ENCODE results near the gene MLLT1.

MLLT1 gene

DNA sequence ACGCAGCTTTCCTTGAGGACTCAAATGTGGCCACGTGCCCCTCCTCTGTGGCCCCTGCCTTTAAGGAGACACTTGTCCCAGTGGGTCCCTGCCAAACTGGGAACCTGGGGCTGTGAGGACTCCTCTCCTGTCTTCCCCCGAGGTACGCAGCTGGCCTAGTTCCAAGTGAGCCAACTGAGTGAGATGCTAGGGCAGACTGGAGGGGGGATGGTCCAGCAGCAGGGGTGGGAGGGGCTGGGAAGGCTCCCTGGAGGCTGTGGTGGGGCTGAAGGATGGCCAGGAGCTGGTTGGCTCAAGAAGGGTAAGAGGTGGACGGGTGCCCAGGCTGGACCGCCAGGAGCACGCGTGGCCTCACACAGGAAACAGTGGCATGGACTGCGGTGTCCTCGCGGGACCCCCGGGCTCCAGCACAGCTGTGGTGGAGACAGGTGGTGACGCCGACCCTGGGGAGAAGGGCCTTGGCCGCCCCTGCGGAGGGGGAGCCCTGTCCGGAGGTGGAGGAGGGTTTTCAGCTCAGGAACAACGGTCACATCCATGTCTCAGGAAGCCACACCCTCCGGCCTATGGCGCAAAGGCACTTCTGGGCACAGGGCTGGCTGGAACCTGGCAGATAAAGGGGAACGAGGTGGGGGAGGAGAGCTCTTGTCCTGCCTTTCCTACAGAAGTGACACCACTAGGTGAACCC is 45.8 kb downstream of the MLLT1 start:
- peaks cover 38 to 44% of the 10 kb centered on the region in 2 donors for H3K4me1 Mint-ChIP-seq (ENCODE audit: low read depth in 2 of 2)
- no peak for DNase-seq
- H3K4me3 Mint-ChIP-seq: no peak overlapping the region
- H3K9me3 Mint-ChIP-seq: no peaks in the 10 kb centered on the region
- H3K27ac Mint-ChIP-seq: peak overlapping the region in 1 of 2 donors; percentile 56
- no peaks in the 10 kb centered on the region for H3K27me3 Mint-ChIP-seq
- peaks cover 4% of the 10 kb centered on the region for H3K36me3 Mint-ChIP-seq (ENCODE audit: insufficient read depth)
- no peak for ATAC-seq (replicated peaks)

DNA sequence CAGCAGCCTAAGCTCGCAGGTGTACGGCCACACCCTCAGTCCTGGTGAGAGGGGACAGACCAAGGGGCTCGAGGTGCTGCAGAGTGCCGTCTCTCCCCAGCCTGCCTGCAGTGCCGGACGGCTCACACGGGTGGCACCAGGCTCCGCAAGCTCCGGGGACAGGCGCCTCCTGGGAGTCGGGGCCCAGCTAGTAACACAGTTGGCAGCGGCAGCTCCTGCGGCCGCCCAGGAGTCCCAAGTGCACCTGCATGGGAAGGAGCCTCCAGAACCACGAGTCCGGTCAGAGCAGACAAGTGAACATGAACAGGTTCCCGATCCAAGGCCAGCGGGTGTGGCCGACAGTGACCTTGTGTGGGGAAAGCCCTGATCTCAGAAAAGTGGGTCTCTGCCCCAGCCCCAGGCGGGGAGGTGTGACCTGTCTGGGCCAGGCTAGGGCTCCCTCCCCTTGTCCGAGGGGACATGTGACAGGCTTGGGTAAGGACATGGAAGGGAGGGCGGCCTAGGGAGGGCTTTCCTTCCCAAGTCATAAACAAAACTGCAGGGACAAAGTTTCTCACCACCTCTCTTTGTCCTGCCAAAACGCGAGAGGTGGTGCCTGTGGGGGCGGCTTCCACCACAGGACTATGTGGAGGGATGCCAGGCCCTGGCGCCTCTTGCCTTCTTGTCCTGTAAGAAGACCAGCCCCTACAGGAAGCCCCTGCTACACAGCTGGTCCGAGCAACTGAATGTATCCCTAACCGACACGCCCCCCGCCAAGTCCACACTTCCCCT is 46.5 kb downstream of the MLLT1 start:
- ATAC-seq (replicated peaks) (no peak), DNase-seq (no peak)
- Mint-ChIP-seq H3K27me3 (no peaks in the 10 kb centered on the region), H3K27ac (peak overlapping the region in 1 of 2 donors; percentile 56), H3K9me3 (no peaks in the 10 kb centered on the region), H3K4me1 (ENCODE audit: low read depth in 2 of 2) (peaks cover 34 to 39% of the 10 kb centered on the region in 2 donors), H3K4me3 (no peak overlapping the region), H3K36me3 (ENCODE audit: insufficient read depth) (peaks cover 4% of the 10 kb centered on the region)

DNA sequence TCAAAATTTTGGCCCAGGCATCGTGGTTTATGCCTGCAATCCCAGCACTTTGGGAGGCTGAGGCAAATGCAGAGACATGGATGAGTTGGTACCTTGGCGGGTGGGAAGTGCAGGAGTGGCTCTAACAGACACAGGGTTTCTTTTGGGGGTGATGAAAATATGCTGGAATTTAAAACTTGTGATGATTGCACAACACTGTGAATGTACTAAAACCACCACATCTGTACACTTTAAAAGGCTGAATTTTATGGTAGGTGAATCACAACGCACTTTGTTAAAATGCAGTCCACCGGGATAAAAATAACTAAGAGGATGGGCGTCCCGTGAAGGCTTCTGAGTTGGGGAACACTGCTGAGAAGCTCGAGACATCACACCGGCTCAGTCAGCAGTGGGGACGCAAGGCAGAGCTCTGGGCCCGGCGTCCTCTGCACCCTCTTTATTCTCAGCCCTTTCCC is 47.1 kb downstream of the MLLT1 start:
- DNase-seq (no peak), ATAC-seq (replicated peaks) (no peak)
- Mint-ChIP-seq H3K27ac (no peak overlapping the region), H3K4me1 (ENCODE audit: low read depth in 2 of 2) (peaks cover 32 to 36% of the 10 kb centered on the region in 2 donors), H3K9me3 (no peaks in the 10 kb centered on the region), H3K36me3 (ENCODE audit: insufficient read depth) (peaks cover 4% of the 10 kb centered on the region), H3K27me3 (no peaks in the 10 kb centered on the region), H3K4me3 (no peak overlapping the region)

DNA sequence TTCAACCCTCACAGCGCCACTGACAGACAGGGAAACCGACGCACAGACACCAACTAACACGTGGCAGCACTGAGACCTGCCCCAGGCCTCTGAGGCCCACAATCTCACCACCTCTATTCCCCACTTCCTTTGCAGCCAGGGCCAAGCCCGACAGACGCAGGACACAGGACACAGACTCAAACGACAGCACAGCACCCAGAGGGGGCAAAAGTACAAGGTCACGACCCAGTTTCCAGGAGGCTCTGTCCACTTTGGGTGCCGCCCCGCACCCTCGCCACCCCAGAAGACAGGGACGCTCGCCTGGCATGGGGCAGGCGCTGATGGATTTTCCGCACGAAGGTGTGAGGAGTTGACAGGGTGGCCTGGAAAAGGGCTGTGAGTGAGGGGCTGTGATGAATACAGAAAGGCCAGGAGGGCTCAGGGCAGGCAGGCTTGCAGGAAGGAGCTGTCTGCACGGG is 48.8 kb downstream of the MLLT1 start:
- Mint-ChIP-seq H3K4me3 (no peak overlapping the region), H3K36me3 (ENCODE audit: insufficient read depth) (peaks cover 4% of the 10 kb centered on the region), H3K9me3 (no peaks in the 10 kb centered on the region), H3K27me3 (no peaks in the 10 kb centered on the region), H3K4me1 (ENCODE audit: low read depth in 2 of 2) (peaks cover 35 to 36% of the 10 kb centered on the region in 2 donors), H3K27ac (peak overlapping the region; percentile 64 to 84)
- DNase-seq: no peak
- no peak for ATAC-seq (replicated peaks)

DNA sequence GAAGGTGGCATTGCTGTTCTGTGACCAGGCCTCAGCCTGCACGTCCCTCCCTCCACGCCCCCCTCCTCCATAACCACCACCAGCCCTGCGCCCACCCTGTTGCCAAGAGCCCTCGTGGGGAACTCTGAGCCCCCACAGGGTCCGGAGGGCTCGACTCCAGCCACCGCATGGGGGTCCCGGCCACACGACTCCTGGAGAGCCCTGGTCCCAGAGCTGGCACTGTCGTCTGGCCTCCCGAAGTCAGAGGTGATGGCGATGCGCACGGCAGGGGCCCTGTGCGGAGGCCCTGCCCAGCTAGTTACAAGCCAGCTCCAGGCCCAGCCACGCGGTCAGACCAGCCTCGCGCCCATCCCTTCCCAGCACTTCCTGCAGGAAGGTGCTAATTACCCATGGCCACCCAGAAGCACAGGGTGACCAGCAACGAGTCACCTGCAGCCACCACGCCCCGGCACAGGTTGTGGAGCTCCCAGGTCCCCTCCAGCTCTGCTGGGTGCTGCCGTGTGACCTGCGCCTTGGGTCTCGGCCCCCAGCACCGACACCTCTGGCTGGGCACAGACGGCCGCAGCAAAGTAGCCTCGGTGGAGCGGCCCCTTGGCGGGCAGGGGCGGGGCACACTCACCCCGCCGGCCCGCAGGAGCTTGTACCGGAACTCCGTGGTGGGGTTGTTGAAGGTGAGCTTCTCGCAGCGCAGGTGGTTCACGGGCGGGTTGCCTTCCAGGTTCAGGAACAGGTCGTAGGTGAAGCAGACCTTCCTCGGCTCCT is 49.6 kb downstream of the MLLT1 start:
- H3K4me1 Mint-ChIP-seq (ENCODE audit: low read depth in 2 of 2): peaks cover 30 to 31% of the 10 kb centered on the region in 2 donors

DNA sequence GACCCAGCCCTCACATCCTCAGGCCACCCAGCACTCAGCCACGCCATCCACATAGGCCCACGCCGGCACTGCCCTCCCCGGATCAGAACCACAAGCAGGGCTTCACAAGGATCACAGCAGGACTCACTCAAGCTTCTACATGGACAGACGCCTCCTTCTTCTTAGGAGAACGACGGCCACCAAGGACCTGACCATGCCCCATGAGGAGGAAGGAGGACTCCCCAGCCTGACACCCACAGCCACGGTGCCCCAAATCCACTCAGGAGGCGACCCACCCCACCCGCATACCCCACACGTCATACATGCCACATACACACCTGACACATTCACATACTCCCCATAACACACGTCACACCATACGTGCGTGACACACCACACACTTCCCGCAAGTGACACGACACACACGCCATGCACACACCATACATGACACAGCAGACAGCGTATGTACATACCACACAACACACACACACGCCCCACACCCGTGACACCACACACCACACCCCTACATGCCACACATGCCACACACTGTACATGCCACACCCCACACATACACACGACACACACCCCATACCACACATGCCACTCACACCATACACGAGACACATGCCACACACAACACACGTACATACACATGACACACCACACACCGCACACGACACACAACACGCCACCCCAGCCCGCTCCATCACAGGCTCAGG is 50.4 kb downstream of the MLLT1 start:
- DNase-seq (no peak), ATAC-seq (replicated peaks) (no peak)
- Mint-ChIP-seq H3K36me3 (ENCODE audit: insufficient read depth) (peaks cover 6% of the 10 kb centered on the region), H3K4me1 (ENCODE audit: low read depth in 2 of 2) (peaks cover 22 to 23% of the 10 kb centered on the region in 2 donors), H3K4me3 (no peak overlapping the region), H3K27me3 (no peaks in the 10 kb centered on the region), H3K27ac (peak overlapping the region; percentile 2 to 88), H3K9me3 (no peaks in the 10 kb centered on the region)

More for the DNA sequence above, 49.6 kb downstream of the MLLT1 start:
- DNase-seq: no peak
- no peak for ATAC-seq (replicated peaks)
- Mint-ChIP-seq H3K27ac (peak overlapping the region; percentile 64 to 84), H3K4me3 (no peak overlapping the region), H3K27me3 (no peaks in the 10 kb centered on the region), H3K9me3 (no peaks in the 10 kb centered on the region), H3K36me3 (ENCODE audit: insufficient read depth) (peaks cover 6% of the 10 kb centered on the region)

DNA sequence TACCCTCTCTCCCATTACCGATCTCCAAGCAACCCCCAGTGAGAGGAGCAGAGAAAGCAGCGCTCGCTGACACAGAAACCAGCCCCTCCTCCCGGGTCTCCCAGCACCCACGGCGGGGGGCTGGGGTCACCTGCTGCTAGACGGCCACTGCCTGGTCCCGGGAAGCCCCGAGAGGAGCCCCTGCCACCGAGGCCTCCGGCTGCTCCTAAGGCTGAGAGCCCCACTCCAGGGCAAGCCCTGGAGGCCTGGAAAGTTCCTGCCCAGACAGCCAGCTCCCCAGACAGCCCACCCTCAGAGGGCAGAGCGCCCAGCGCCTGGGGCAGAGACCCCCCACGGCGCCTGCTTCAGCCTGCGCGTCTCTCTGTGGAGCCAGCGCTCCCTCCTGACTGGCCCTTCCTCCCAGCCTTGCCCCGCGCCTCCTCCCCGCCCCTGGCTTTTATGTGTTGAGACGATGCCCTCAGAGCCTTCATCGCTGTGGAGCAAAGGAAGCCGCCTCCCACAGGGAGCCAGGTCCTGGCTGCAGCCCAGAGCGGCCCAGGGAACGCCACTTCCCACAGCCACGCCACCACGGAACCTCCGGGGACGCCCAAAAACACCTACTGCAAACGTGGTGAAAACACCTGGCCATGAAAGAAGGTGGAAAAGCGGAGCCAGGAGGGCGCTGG is 51.1 kb downstream of the MLLT1 start:
- ATAC-seq (replicated peaks) (no peak), DNase-seq (no peak)
- H3K36me3 Mint-ChIP-seq (ENCODE audit: insufficient read depth): peaks cover 6% of the 10 kb centered on the region
- H3K27me3 Mint-ChIP-seq: no peaks in the 10 kb centered on the region
- H3K4me3 Mint-ChIP-seq: no peak overlapping the region
- no peaks in the 10 kb centered on the region for H3K9me3 Mint-ChIP-seq
- peak overlapping the region in 1 of 2 donors; percentile 88 for H3K27ac Mint-ChIP-seq
- peaks cover 22 to 23% of the 10 kb centered on the region in 2 donors for H3K4me1 Mint-ChIP-seq (ENCODE audit: low read depth in 2 of 2)

DNA sequence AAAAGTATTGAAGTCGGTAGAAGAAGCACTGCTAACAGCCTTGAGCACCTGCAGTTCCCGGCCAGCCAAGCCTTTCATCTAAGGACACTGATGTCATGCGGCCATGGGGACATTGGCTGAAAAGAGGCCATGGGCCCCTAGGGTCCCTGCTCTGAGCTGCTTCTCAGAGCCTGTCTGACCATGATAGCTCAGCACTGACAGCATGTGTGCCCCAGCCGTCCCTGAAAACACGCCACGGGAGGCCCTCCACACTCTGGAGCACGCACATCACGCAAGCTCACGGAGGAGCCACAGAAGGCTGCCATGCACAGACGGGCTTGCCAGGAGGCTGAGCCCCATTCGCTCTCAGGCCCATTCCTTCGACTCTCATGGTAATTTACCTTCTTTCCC is 51.8 kb downstream of the MLLT1 start:
- H3K4me3 Mint-ChIP-seq: no peak overlapping the region
- no peaks in the 10 kb centered on the region for H3K9me3 Mint-ChIP-seq
- peaks cover 22 to 23% of the 10 kb centered on the region in 2 donors for H3K4me1 Mint-ChIP-seq (ENCODE audit: low read depth in 2 of 2)
- H3K27me3 Mint-ChIP-seq: no peaks in the 10 kb centered on the region
- H3K27ac Mint-ChIP-seq: peak overlapping the region in 1 of 2 donors; percentile 52
- peaks cover 6% of the 10 kb centered on the region for H3K36me3 Mint-ChIP-seq (ENCODE audit: insufficient read depth)
- no peak for DNase-seq
- ATAC-seq (replicated peaks): no peak

DNA sequence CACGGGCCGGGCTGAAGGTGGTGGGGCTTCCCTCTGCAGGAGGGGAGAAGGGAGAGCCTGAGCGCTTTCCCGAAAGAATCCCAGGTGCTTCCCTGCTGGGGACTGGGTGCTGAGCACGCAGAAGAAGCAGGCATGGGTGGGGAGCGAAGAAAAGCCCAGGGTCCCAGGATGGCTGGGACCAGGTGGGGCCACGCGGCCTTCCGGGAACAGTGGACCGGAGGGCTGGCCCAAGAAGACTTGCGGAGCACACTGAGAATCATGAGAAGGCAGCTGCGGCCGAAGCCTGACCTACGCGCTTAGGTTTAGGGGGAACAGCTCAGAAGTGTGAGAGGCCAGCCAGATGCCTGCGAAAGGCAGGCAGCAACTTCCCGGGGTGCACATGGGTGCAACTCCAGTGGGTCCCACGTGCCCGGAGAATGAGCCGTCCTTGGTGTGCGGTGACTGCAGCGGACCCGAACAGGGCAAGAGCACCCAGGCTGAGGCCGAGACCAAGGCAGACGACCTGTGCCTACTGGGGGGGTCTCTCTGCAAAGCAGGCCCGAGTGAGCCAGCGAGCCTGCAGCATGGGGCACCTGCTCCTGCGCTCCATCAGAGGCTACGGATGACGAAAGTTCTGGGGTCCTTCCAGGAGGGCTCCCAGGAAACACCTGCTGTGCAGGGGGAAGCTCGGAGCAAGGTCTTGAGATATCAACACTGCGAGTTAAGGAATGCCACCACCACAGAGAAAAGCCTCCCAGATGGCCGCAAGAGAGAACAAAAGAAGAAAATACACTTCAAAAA is 52.4 kb downstream of the MLLT1 start:
- Mint-ChIP-seq H3K36me3 (ENCODE audit: insufficient read depth) (peaks cover 10% of the 10 kb centered on the region), H3K4me3 (no peak overlapping the region), H3K27me3 (no peaks in the 10 kb centered on the region), H3K9me3 (no peaks in the 10 kb centered on the region), H3K27ac (peak overlapping the region in 1 of 2 donors; percentile 52), H3K4me1 (ENCODE audit: low read depth in 2 of 2) (peaks cover 18 to 19% of the 10 kb centered on the region in 2 donors)
- ATAC-seq (replicated peaks): no peak
- no peak for DNase-seq

DNA sequence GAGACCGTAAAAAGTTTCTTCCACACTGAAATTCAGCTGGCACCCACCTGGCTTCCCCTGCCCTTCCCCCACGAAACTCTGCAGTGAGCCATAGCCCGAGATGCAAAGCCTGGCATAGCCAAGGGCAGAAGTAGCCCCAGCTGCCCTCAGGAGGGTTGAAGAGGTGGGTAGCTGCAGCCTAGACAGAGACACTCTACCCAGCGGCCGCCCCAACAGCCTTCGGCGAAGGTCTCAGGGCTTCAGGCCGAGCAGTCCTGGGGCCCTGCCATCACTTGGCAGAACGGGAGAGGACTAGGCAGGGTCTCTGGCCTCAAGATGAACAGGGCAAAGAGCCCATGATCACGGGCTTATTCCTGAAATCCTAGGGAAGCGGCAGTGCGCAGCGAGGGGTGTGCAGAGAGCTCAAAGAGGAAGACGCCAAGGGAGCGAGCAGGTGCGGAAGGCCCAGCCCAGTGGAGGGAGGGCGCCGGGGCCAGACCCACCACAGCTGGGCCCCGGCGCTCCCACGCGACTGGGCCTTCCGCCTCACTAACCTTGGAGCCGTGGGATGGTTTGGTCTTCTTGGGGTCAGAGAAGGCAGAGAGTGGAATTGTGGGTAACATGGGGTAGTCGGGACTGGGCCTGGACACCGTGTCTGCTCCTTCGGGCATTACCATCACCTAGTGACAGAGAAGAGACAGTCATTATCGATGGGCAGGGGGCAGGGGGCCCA is 53.2 kb downstream of the MLLT1 start:
- Mint-ChIP-seq H3K27ac (no peak overlapping the region), H3K36me3 (ENCODE audit: insufficient read depth) (peaks cover 10% of the 10 kb centered on the region), H3K4me1 (ENCODE audit: low read depth in 2 of 2) (peaks cover 15% of the 10 kb centered on the region in 2 donors), H3K9me3 (no peaks in the 10 kb centered on the region), H3K27me3 (no peaks in the 10 kb centered on the region), H3K4me3 (no peak overlapping the region)
- no peak for ATAC-seq (replicated peaks)
- no peak for DNase-seq

DNA sequence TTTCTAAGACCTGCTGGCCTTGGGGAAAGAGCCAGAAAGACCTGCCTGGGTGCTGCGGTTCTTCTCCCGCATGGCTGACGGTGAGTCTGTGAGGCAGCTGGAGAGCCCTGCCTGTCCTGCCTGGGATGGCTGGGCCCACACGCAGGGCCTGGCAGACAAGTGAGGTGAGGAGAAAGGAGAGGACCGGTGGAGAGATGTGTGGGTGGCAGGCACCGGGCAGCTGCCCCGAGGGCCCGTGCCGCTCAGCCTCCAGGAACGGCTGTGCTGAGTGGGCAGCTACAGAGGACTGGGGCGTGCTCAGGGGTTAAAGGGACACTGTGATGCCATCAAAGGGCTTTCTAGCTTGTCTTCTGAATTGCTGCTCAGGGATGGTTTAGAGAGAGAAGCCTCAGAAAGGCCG is 53.8 kb downstream of the MLLT1 start:
- no peaks in the 10 kb centered on the region for H3K27me3 Mint-ChIP-seq
- DNase-seq: no peak
- H3K4me1 Mint-ChIP-seq (ENCODE audit: low read depth in 2 of 2): peaks cover 12% of the 10 kb centered on the region in 2 donors
- H3K27ac Mint-ChIP-seq: no peak overlapping the region
- no peaks in the 10 kb centered on the region for H3K9me3 Mint-ChIP-seq
- H3K36me3 Mint-ChIP-seq (ENCODE audit: insufficient read depth): peaks cover 10% of the 10 kb centered on the region
- ATAC-seq (replicated peaks): no peak
- H3K4me3 Mint-ChIP-seq: no peak overlapping the region
